Panc1 (cell line): ENCODE data around the gene SEPTIN8. TPM values are rescaled to one million over a fixed set of nuclear protein-coding genes. Genes with fewer than 3 reads are reported as not detected.

Source experiments
- ATAC-seq: fragments of 200-7000 bp; cut with Tn5 transposase; 2 replicates; pipeline ENCODE4 v1.9.1; 2020; ENCODE audit warnings: mild to moderate bottlenecking, moderate library complexity
- BruUV-seq: library from RNA; stranded (reverse); fragments of 400-500 nt; replicated peaks from 2 replicates; lab custom pipeline; 2021; lab: Mats Ljungman, UMichigan
- CTCF ChIA-PET: fragments of 300-600 bp; sonication (Branson Sonifier 250); formaldehyde crosslinking; loops from one replicate; lab custom pipeline; 2022; ENCODE audit warnings: antibody characterized with exemption; lab: Charles Lee
- POLR2A ChIA-PET: fragments of 300-600 bp; sonication (Branson Sonifier 250); formaldehyde crosslinking; loops from one replicate; lab custom pipeline; 2022; ENCODE audit warnings: antibody characterized with exemption; lab: Charles Lee
- DNase-seq: peaks from one replicate; pipeline ENCODE4 v3.0.0-alpha.2; 2010; ENCODE audit warnings: low read depth, low spot score
- H3K27ac ChIP-seq: 2 replicates; pipeline ENCODE4 v1.5.1; 2011; ENCODE audit warnings: mild to moderate bottlenecking, low read length, inconsistent platforms
- H3K27me3 ChIP-seq: fragments of 200-500 bp; sonication (Bioruptor generic); 2 replicates; pipeline ENCODE4 v1.6.0; 2014; ENCODE audit warnings: low read length, inconsistent platforms; ENCODE audit not compliant: control insufficient read depth, insufficient read depth
- H3K36me3 ChIP-seq: fragments of 200-500 bp; sonication (Bioruptor generic); 2 replicates; pipeline ENCODE4 v1.5.1; 2014; ENCODE audit warnings: inconsistent platforms, mild to moderate bottlenecking, low read length, moderate library complexity; ENCODE audit not compliant: control insufficient read depth, insufficient read depth
- H3K4me1 ChIP-seq: 2 replicates; pipeline ENCODE4 v1.5.1; 2011; ENCODE audit warnings: inconsistent platforms, mild to moderate bottlenecking, low read length, moderate library complexity; ENCODE audit not compliant: control insufficient read depth, insufficient read depth
- H3K4me3 ChIP-seq, 2 experiments: 2 replicates each; pipeline ENCODE4 v1.5.1; 2011 to 2012; ENCODE audit warnings: low read depth in 2 of 2, low read length in 2 of 2, mild to moderate bottlenecking in 2 of 2, inconsistent platforms in 1 of 2, moderate library complexity in 1 of 2
- H3K9me3 ChIP-seq: fragments of 200-500 bp; sonication (Bioruptor generic); 2 replicates; pipeline ENCODE4 v1.5.1; 2014; ENCODE audit warnings: low read depth, mild to moderate bottlenecking, inconsistent platforms, low read length, moderate library complexity; ENCODE audit not compliant: control insufficient read depth, insufficient read depth
- CTCF ChIP-seq: fragments of 450-650 bp; IDR thresholded peaks from 2 replicates; pipeline ENCODE4 v1.5.1; 2017; ENCODE audit warnings: mild to moderate bottlenecking
- POLR2AphosphoS5 ChIP-seq: IDR thresholded peaks from 2 replicates; pipeline ENCODE4 v1.6.1; 2012; ENCODE audit warnings: mild to moderate bottlenecking, low read depth, low read length, moderate library complexity
- SIN3A ChIP-seq: IDR thresholded peaks from 2 replicates; pipeline ENCODE4 v1.6.1; 2012; ENCODE audit warnings: low read depth, mild to moderate bottlenecking, low read length, moderate library complexity, borderline replicate concordance; ENCODE audit not compliant: insufficient read depth
- TCF7L2 ChIP-seq: IDR thresholded peaks from 2 replicates; pipeline ENCODE4 v1.6.1; 2011; ENCODE audit warnings: mild to moderate bottlenecking, low read depth, low read length, inconsistent platforms
- in situ Hi-C: cut with HindIII; loops from 2 replicates; pipeline ENCODE4 v1.10.0; 2016; ENCODE audit warnings: low sequenced_read_pairs, low pct_unique_long_range_greater_than_20kb
- intact Hi-C: fragments of 100-400 bp; cut with micrococcal nuclease; formaldehyde crosslinking; loops from one replicate; pipeline ENCODE4 v1.10.0; 2022; ENCODE audit not compliant: unreplicated experiment
- total RNA-seq: library from RNA; stranded (reverse); gene quantifications from one replicate; pipeline ENCODE4 v1.2.1, GENCODE V29; 2021; ENCODE audit not compliant: unreplicated experiment
- TF ChIP-seq, protein P1 (sequence below), 2 experiments: IDR thresholded peaks; 2 replicates each; pipeline ENCODE4 v1.6.1; 2011 to 2012; ENCODE audit warnings: low read depth in 2 of 2, control low read depth in 1 of 2, low read length in 1 of 2, mild to moderate bottlenecking in 1 of 2, moderate library complexity in 1 of 2; ENCODE audit not compliant: insufficient read depth in 1 of 2

SEPTIN8 gene
- total RNA-seq, 1 experiment from 2014 or later, result 22.8 TPM

GRCh38 chr5:132744659-132745058 is 32.4 kb downstream of the SEPTIN8 start:
- no peaks in the 10 kb centered on the region for H3K4me1 ChIP-seq
- no peak overlapping the region for H3K4me3 ChIP-seq
- no TSS peak for BruUV-seq
- no peaks in the 10 kb centered on the region for H3K9me3 ChIP-seq
- ATAC-seq (no peak), DNase-seq (no peak)
- ChIA-PET CTCF (no interaction called here), POLR2A (no interaction called here)
- peaks cover 6% of the 10 kb centered on the region for H3K27me3 ChIP-seq
- TF ChIP-seq CTCF (no peak), TCF7L2 (no peak), POLR2AphosphoS5 (no peak), SIN3A (no peak)
- TF ChIP-seq, protein P1, sequence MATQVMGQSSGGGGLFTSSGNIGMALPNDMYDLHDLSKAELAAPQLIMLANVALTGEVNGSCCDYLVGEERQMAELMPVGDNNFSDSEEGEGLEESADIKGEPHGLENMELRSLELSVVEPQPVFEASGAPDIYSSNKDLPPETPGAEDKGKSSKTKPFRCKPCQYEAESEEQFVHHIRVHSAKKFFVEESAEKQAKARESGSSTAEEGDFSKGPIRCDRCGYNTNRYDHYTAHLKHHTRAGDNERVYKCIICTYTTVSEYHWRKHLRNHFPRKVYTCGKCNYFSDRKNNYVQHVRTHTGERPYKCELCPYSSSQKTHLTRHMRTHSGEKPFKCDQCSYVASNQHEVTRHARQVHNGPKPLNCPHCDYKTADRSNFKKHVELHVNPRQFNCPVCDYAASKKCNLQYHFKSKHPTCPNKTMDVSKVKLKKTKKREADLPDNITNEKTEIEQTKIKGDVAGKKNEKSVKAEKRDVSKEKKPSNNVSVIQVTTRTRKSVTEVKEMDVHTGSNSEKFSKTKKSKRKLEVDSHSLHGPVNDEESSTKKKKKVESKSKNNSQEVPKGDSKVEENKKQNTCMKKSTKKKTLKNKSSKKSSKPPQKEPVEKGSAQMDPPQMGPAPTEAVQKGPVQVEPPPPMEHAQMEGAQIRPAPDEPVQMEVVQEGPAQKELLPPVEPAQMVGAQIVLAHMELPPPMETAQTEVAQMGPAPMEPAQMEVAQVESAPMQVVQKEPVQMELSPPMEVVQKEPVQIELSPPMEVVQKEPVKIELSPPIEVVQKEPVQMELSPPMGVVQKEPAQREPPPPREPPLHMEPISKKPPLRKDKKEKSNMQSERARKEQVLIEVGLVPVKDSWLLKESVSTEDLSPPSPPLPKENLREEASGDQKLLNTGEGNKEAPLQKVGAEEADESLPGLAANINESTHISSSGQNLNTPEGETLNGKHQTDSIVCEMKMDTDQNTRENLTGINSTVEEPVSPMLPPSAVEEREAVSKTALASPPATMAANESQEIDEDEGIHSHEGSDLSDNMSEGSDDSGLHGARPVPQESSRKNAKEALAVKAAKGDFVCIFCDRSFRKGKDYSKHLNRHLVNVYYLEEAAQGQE (IDR thresholded peaks at IDR 0.05; ENCODE audit: insufficient read depth in 1 of 2, low read depth in 2 of 2, low read length in 1 of 2), result no peak
- in situ Hi-C loops, result no loop called here
- no peaks in the 10 kb centered on the region for H3K36me3 ChIP-seq
- no peak overlapping the region for H3K27ac ChIP-seq
- intact Hi-C loops, result no loop called here

DNA sequence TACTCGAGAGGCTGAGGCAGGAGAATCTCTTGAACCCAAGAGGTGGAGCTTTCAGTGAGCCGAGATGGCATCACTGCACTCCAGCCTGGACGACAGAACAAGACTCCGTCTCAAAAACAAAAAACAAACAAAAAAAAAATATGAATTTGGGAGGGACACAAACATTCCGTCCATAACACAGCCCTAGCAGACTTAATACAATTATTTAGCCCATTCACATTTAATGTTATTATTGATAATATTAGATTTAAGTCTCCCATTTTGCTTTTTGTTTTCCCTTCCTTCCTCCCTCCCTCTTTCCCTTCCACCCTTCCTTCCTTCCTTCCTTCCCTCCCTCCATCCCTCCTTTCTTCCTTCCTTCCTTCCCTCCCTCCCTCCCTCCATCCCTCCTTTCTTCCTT is 34.4 kb downstream of the SEPTIN8 start:
- ChIA-PET POLR2A (no interaction called here), CTCF (no interaction called here)
- Histone ChIP-seq H3K27me3 (peaks cover 6% of the 10 kb centered on the region), H3K36me3 (no peaks in the 10 kb centered on the region), H3K27ac (no peak overlapping the region), H3K9me3 (no peaks in the 10 kb centered on the region), H3K4me3 (no peak overlapping the region), H3K4me1 (peaks cover 8% of the 10 kb centered on the region)
- DNase-seq, result no peak
- TF ChIP-seq SIN3A (no peak), CTCF (no peak), TCF7L2 (no peak), POLR2AphosphoS5 (no peak)
- TF ChIP-seq, protein P1 (IDR thresholded peaks at IDR 0.05; ENCODE audit: insufficient read depth in 1 of 2, low read depth in 2 of 2, low read length in 1 of 2), result no peak
- in situ Hi-C loops (no loop called here), intact Hi-C loops (no loop called here)
- ATAC-seq, result no peak
- no TSS peak for BruUV-seq
